GM21786 (cell line): Measurements from ENCODE around the gene MARVELD3.
"Not testable (repeated sequence)": the region's sequence is repeated elsewhere in the genome, so short reads cannot be mapped to it uniquely, and the experiment has no call there.

Source experiments
- ATAC-seq: cut with Tn5 transposase; IDR thresholded peaks from one replicate; pipeline ENCODE4 v1.9.1; 2021; ENCODE audit not compliant: unreplicated experiment

The MARVELD3 gene

DNA sequence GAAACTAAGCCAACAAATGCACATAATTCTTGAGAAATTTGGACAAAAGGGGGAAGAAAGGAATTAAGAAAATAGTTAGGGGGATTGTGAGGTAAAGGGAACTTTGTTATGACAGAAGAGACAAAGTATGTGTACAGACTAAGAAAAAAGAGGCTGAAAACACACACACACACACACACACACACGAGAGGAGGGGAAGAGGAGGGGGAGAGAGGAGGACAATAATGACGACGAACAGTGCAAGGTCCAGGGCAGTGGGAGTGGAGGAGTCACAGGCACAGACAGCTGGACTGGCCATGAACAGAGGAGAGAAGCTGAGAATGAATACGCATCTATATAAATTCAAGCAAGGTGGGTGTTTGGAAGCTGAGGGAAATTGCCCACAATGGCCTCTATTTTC lies 44.6 kb downstream of the MARVELD3 start:
- ATAC-seq: no peak

DNA sequence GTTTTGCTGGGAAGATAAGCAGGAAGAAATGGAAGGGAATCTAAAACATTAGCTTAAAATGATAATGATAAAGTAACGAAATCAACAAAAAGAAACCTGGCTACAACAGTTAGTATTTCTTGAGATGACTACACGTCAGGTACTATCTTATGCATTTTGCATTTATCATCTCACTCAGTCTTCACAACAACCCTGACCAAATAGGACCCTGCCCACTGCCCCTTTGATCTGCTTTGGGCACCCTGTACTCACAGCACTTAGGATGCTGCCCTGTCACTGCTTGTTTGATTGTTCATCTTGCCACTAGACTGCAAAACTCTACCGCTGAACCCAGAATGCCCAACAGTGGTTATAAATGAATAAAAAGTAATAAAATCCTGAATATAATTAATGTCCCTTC lies 45.2 kb downstream of the MARVELD3 start:
- no peak for ATAC-seq

DNA sequence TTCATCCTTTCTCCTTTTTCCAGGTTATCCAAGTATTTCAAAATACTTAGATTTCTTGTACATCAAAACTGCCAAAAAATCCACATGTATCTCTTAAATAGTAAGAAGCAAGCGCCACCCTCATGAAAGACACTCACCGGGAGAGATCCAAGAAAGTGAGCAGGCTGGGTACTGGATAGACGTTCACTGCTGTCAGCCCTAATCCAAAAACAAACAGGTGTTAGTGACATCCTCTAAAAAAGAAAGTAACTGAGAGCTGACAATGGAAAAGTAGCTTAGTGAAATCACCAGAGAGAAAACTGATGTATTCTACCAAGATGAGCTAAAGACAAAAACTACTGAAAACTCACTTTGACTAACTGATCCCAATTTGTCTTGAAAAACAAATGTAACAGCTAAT lies 46.1 kb downstream of the MARVELD3 start:
- ATAC-seq: no peak

DNA sequence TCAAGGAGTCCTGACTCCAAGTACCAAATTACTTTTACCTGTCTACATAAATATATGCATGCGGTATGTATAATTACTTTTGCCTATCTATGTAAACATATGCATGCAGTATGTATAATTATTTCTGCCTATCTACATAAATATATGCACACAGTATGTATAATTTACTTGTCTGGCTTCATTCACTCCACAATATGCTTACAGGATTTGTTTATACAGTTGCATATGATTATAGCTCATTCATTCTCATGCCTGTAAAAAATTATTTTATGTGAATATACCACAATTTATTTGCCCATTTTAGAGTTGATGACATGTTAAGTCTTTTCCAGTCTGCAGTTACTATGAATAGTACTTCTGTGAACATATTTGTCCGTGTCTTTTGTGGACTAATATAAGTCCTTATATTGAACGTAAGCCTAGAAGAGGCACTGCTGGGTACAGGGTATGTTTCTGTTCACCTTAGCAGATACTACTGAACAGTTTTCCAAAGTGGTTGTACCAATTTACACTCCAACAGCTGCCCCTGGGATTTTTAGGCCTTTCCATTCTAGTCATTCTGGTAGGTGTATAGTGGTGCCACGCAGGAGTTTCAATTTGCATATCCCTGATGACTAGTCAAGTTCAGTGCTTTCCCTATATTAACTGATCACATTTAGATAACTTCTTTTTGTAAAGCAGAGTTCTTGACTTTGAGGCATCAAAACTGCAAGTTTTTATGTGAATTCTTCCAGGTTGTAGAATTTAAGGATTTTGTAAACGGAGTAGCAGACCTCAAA lies 47.0 kb downstream of the MARVELD3 start:
- no peak for ATAC-seq

DNA sequence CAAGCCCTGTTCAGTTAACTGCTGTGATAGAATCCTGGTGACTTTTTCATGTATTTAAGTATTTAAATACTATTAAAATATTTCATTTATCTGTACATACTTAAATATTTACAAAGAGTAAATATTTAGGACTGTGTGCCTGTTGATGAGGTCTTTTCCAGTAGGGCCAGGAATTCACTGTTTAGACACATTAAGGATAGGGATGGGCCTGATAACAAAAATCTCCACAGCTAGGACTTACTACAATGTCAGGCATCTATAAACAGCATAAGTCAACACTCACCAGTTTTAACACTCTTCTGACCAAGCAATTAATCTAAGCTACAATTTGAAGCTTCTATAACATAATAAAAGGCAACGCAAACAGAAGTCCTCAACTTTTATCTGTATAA lies 47.6 kb downstream of the MARVELD3 start:
- no peak for ATAC-seq

DNA sequence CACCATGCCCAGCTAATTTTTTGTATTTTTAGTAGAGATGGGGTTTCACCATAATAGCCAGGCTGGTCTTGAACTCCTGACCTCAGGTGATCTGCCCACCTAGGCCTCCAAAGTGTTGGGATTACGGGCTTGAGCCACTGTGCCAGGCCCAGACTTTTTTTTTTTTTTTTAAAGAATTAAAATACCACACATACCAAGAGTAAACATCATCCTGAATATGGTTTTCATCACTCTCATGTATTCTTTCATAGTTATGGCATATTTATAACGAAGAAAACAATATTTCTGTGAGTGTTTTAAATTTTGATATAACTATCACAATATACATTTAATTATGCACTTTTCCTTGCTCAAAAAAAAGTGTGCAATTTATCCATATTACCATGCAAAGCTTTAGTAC lies 48.2 kb downstream of the MARVELD3 start:
- ATAC-seq: no peak

DNA sequence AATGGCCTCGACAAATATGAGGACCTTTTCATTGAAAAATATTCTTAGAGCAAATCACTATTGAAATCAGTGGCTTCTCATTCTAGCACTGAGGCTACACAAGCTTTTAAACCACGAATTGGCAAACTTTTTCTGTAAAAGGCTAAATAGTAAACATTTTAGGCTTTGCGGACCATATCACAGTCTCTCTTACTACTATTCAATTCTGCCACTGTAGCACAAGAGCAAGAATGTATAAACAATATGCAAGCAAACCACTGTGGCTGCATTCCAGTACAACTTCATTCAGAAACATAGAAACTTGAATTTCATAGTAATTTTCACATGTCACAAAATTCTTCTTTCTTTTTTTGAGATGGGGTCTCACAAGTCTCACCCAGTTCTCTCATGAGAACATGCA lies 49.4 kb downstream of the MARVELD3 start:
- ATAC-seq: no peak

DNA sequence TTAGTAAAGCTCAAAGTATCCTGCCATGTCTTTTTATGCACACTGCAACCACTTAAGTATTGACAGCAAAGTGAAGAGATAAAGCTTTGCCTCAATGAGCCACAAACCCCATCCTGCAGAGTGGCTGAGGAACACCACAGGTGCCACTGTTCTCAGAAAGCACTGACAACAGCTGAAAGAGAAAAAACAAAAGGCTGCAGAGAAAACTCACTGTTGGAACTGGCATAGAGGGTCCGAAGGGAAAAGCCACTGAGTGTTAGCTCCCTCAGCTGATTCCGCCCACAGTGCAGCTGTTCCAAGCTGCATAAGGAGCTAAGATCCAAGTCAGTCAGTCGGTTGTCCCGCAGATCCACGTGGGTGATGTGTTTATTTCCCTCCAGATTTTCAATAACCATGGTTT lies 50.3 kb downstream of the MARVELD3 start:
- ATAC-seq: no peak

DNA sequence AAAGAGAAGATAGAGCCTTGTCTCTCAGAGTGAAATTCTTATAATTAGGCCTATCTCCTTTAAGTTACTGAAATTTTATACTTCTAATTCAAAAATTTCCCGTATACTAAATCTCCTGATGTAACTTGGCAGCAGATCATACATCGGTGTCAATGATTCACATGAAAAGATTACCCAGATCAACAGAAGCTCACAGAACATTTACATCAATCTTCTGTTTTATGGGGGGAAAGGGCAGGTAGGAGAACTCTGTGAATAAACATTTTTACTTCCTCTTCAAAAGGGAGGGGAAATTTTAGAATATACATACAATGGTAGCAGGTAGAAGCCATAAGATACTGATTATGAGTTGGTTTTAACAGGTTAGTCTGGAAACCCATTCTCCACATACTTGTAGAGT lies 55.4 kb downstream of the MARVELD3 start:
- no peak for ATAC-seq

DNA sequence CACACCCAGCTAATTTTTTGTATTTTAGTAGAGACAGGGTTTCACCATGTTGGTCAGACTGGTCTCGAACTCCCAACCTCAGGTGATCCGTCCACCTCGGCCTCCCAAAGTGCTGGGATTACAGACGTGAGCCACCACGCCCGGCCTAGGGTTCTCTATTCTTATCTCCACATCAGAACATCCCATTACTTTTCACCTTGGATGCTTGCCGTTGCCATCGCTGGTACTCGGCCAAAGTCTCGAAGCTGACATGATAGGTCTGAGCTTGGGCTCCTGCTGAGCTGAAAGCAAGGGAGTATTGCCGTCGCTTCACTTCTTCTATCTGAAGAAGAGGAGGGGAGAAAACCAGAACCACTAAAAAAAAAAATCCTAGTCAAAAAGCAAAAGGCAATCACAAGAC lies 58.3 kb downstream of the MARVELD3 start:
- not testable (repeated sequence) for ATAC-seq
